H1 (cell line): ENCODE measurements around the gene SLC7A7. TPM values are rescaled to one million over a fixed set of nuclear protein-coding genes. Genes with fewer than 3 reads are reported as not detected.
A peak's percentile ranks its signal among the peaks of the same experiment; 100 is the strongest.

Experiments used
- CTCF ChIA-PET: fragments of 300-600 bp; sonication (Branson Sonifier 250); formaldehyde crosslinking; loops from one replicate; lab custom pipeline; 2021; ENCODE audit not compliant: partially characterized antibody; lab: Charles Lee
- POLR2A ChIA-PET: fragments of 300-600 bp; sonication (Branson Sonifier 250); formaldehyde crosslinking; loops from one replicate; lab custom pipeline; 2021; ENCODE audit warnings: inconsistent platforms; ENCODE audit not compliant: partially characterized antibody; lab: Charles Lee
- DNase-seq, 2 experiments: peaks; one replicate each; pipeline versions ENCODE4 v3.0.0 to v3.0.0-alpha.2; 2010 to 2022; ENCODE audit warnings: low spot score in 2 of 2, low read depth in 1 of 2, mixed read lengths in 1 of 2
- FAIRE-seq: peaks from 2 replicates; lab custom pipeline; 2011; peaks lifted over from hg19 to GRCh38; lab: Jason Lieb, UNC
- H2AFZ ChIP-seq: 2 replicates; pipeline ENCODE4 v1.8.1; 2012; ENCODE audit warnings: low read length, inconsistent platforms
- H2AK5ac ChIP-seq: 2 replicates; pipeline ENCODE4 v1.6.1; 2013; ENCODE audit warnings: low read depth, low read length
- H2BK120ac ChIP-seq: replicated peaks from 2 replicates; pipeline ENCODE3; 2013; ENCODE audit warnings: low read depth, low read length, inconsistent platforms
- H2BK12ac ChIP-seq: 2 replicates; pipeline ENCODE4 v1.6.1; 2013; ENCODE audit warnings: low read depth, low read length
- H2BK15ac ChIP-seq: 2 replicates; pipeline ENCODE4 v1.6.1; 2013; ENCODE audit warnings: low read length
- H2BK20ac ChIP-seq: 2 replicates; pipeline ENCODE4 v1.6.1; 2013; ENCODE audit warnings: low read length
- H2BK5ac ChIP-seq: 2 replicates; pipeline ENCODE4 v1.6.1; 2013; ENCODE audit warnings: low read depth, low read length
- H3K14ac ChIP-seq: 2 replicates; pipeline ENCODE4 v1.6.1; 2013; ENCODE audit warnings: inconsistent platforms; ENCODE audit not compliant: insufficient read length
- H3K18ac ChIP-seq: 2 replicates; pipeline ENCODE4 v1.6.1; 2013; ENCODE audit warnings: low read length; ENCODE audit errors: extremely low read depth
- H3K23ac ChIP-seq: 2 replicates; pipeline ENCODE4 v1.6.1; 2013; ENCODE audit warnings: inconsistent platforms; ENCODE audit not compliant: insufficient read length
- H3K23me2 ChIP-seq: 2 replicates; pipeline ENCODE4 v1.6.1; 2013; ENCODE audit warnings: low read depth, low read length
- H3K27ac ChIP-seq: 2 replicates; pipeline ENCODE4 v1.6.1; 2011; ENCODE audit warnings: low read depth, low read length, inconsistent platforms
- H3K27me3 ChIP-seq, 4 experiments: replicated peaks in 1 of 4; 1 replicate in 1 of 4; 2 replicates in 3 of 4; pipeline versions ENCODE4 v1.6.1 to v1.8.1; 2011 to 2013; ENCODE audit warnings: low read length in 3 of 4, mild to moderate bottlenecking in 3 of 4, inconsistent platforms in 2 of 4, mixed read lengths in 2 of 4, moderate library complexity in 1 of 4; ENCODE audit not compliant: control insufficient read depth in 3 of 4, insufficient read depth in 3 of 4; ENCODE audit errors: extremely low read depth in 1 of 4
- H3K36me3 ChIP-seq, 4 experiments: 2 replicates each; pipeline versions ENCODE4 v1.6.1 to v1.8.1; 2011 to 2013; ENCODE audit warnings: mild to moderate bottlenecking in 4 of 4, low read length in 3 of 4, moderate library complexity in 2 of 4, control low read depth in 1 of 4, inconsistent platforms in 1 of 4; ENCODE audit not compliant: insufficient read depth in 4 of 4, control insufficient read depth in 2 of 4
- H3K4ac ChIP-seq: replicated peaks from 2 replicates; pipeline ENCODE3; 2013; ENCODE audit warnings: low read length, low read depth, mixed read lengths, inconsistent platforms; ENCODE audit not compliant: insufficient read length
- H3K4me1 ChIP-seq, 4 experiments: replicated peaks in 1 of 4; 1 replicate in 1 of 4; 2 replicates in 3 of 4; pipeline versions ENCODE4 v1.6.1 to v1.8.1; 2011 to 2013; ENCODE audit warnings: low read length in 3 of 4, inconsistent platforms in 2 of 4, mixed read lengths in 1 of 4; ENCODE audit not compliant: insufficient read depth in 4 of 4, control insufficient read depth in 3 of 4
- H3K4me2 ChIP-seq, 2 experiments: 2 replicates each; pipeline versions ENCODE4 v1.6.1 to v1.8.1; 2011 to 2013; ENCODE audit warnings: low read depth in 2 of 2, low read length in 2 of 2, control low read depth in 1 of 2, inconsistent platforms in 1 of 2, mild to moderate bottlenecking in 1 of 2; ENCODE audit not compliant: insufficient read depth in 1 of 2
- H3K4me3 ChIP-seq, 4 experiments: fragments of 200-600, 300-600 bp in 1 of 4; sonication (generic), shearing (Covaris generic), sonication (Bioruptor Twin) in 1 of 4; 2 replicates each; pipeline versions ENCODE4 v1.5.1 to v1.8.1; 2011 to 2016; ENCODE audit warnings: low read length in 4 of 4, low read depth in 3 of 4, control low read depth in 2 of 4, inconsistent platforms in 2 of 4, mild to moderate bottlenecking in 2 of 4, mixed read lengths in 1 of 4, moderate library complexity in 1 of 4; ENCODE audit not compliant: insufficient read depth in 2 of 4; ENCODE audit errors: extremely low read depth in 1 of 4
- H3K56ac ChIP-seq: replicated peaks from 2 replicates; pipeline ENCODE3; 2013; ENCODE audit warnings: low read depth, mild to moderate bottlenecking, mixed read lengths, low read length, inconsistent platforms; ENCODE audit not compliant: insufficient read length
- H3K79me1 ChIP-seq: 2 replicates; pipeline ENCODE4 v1.6.1; 2013; ENCODE audit warnings: low read depth, low read length, control low read depth
- H3K79me2 ChIP-seq, 2 experiments: 2 replicates each; pipeline versions ENCODE4 v1.6.1 to v1.8.1; 2012 to 2013; ENCODE audit warnings: low read length in 2 of 2, mild to moderate bottlenecking in 2 of 2, inconsistent platforms in 1 of 2; ENCODE audit not compliant: insufficient read depth in 2 of 2, control insufficient read depth in 1 of 2
- H3K9ac ChIP-seq, 4 experiments: replicated peaks in 1 of 4; 1 replicate in 1 of 4; 2 replicates in 3 of 4; pipeline versions ENCODE4 v1.6.1 to v1.8.1; 2011 to 2013; ENCODE audit warnings: low read depth in 3 of 4, low read length in 3 of 4, control low read depth in 2 of 4, mild to moderate bottlenecking in 2 of 4, moderate library complexity in 2 of 4, inconsistent platforms in 1 of 4; ENCODE audit errors: extremely low read depth in 1 of 4
- H3K9me3 ChIP-seq, 2 experiments: 2 replicates each; pipeline versions ENCODE4 v1.6.1 to v1.8.1; 2012 to 2013; ENCODE audit warnings: mild to moderate bottlenecking in 2 of 2, moderate library complexity in 2 of 2, control low read depth in 1 of 2, inconsistent platforms in 1 of 2, low read depth in 1 of 2, low read length in 1 of 2, mixed read lengths in 1 of 2; ENCODE audit not compliant: insufficient read depth in 2 of 2
- H4K20me1 ChIP-seq, 2 experiments: replicated peaks in 1 of 2; 2 replicates each; pipeline versions ENCODE3 to v1.8.1; 2011 to 2013; ENCODE audit warnings: inconsistent platforms in 2 of 2, low read length in 2 of 2, mild to moderate bottlenecking in 1 of 2; ENCODE audit not compliant: insufficient read depth in 2 of 2, control insufficient read depth in 1 of 2
- H4K5ac ChIP-seq: 2 replicates; pipeline ENCODE4 v1.6.1; 2013; ENCODE audit warnings: low read length, low read depth, mixed read lengths, inconsistent platforms; ENCODE audit not compliant: insufficient read length
- H4K8ac ChIP-seq: 2 replicates; pipeline ENCODE4 v1.8.0; 2013; ENCODE audit warnings: mild to moderate bottlenecking, moderate library complexity, low read length, inconsistent platforms; ENCODE audit not compliant: insufficient read depth; ENCODE audit errors: extremely low read depth
- H4K91ac ChIP-seq: replicated peaks from 2 replicates; pipeline ENCODE3; 2013; ENCODE audit warnings: low read length, mixed read lengths, inconsistent platforms; ENCODE audit not compliant: insufficient read length
- ASH2L ChIP-seq: fragments of 200-600, 300-600 bp; sonication (generic); IDR thresholded peaks from one replicate; pipeline ENCODE4 v1.7.1; 2017; ENCODE audit warnings: low read length
- CTBP2 ChIP-seq: IDR thresholded peaks from 2 replicates; pipeline ENCODE4 v1.7.0; 2011; ENCODE audit warnings: borderline replicate concordance, mild to moderate bottlenecking, moderate library complexity, mixed read lengths, low read length; ENCODE audit not compliant: insufficient read depth, insufficient read length
- GABPA ChIP-seq: IDR thresholded peaks from 2 replicates; pipeline ENCODE4 v1.6.1; 2011; ENCODE audit warnings: mild to moderate bottlenecking, low read length, moderate library complexity, borderline replicate concordance; ENCODE audit not compliant: insufficient read depth
- KDM5A ChIP-seq: fragments of 200-600 bp; IDR thresholded peaks from 2 replicates; pipeline ENCODE4 v1.7.1; 2012; ENCODE audit warnings: mild to moderate bottlenecking, low read length, inconsistent platforms, mixed read lengths
- MAX ChIP-seq: IDR thresholded peaks from 2 replicates; pipeline ENCODE4 v1.6.1; 2012; ENCODE audit warnings: inconsistent platforms
- POLR2A ChIP-seq, 2 experiments: IDR thresholded peaks; 1 replicate in 1 of 2; 2 replicates in 1 of 2; pipeline ENCODE4 v1.6.1; 2011; ENCODE audit warnings: low read depth in 2 of 2, low read length in 2 of 2, mild to moderate bottlenecking in 2 of 2; ENCODE audit errors: control extremely low read depth in 1 of 2
- RBBP5 ChIP-seq: IDR thresholded peaks from 2 replicates; pipeline ENCODE4 v1.7.1; 2012; ENCODE audit warnings: low read depth, mild to moderate bottlenecking, inconsistent platforms, low read length, moderate library complexity, borderline replicate concordance
- SIN3A ChIP-seq, 2 experiments: IDR thresholded peaks in 1 of 2; conservative IDR thresholded peaks in 1 of 2; 2 replicates each; pipeline ENCODE4 v1.6.1; 2011 to 2012; ENCODE audit warnings: low read length in 2 of 2, improper control_type of control experiment in 1 of 2, low read depth in 1 of 2, mild to moderate bottlenecking in 1 of 2
- TBP ChIP-seq: IDR thresholded peaks from 2 replicates; pipeline ENCODE4 v1.6.1; 2011; ENCODE audit warnings: low read depth, low read length, improper control_type of control experiment
- WGBS, 2 experiments: shearing (Covaris generic) in 1 of 2; methylation state at CpG; one replicate each; pipeline versions ENCODE4 v1.1.6 to v1.1.7; 2013 to 2015; ENCODE audit warnings: low lambda C conversion rate in 2 of 2, mixed read lengths in 2 of 2, inconsistent platforms in 1 of 2, low coverage in 1 of 2, missing lambda C conversion rate in 1 of 2; ENCODE audit not compliant: insufficient replicate concordance in 2 of 2, insufficient coverage in 1 of 2, insufficient read length in 1 of 2; ENCODE audit errors: extremely low coverage in 1 of 2, missing lambda C conversion rate in 1 of 2; 5-methylcytosine and 5-hydroxymethylcytosine counted together
- polyA plus RNA-seq, 7 experiments: library from polyadenylated mRNA; depleted of rRNA in 3 of 7; stranded (reverse) in 5 of 7; unstranded in 2 of 7; fragments of >200 nt in 5 of 7; fragments of 200-250 nt in 2 of 7; gene quantifications; 1 replicate in 5 of 7; 2 replicates in 1 of 7; 4 replicates in 1 of 7; pipeline versions ENCODE4 v1.2.1 to v1.2.3, GENCODE V29; 2011 to 2013; ENCODE audit warnings: missing spikeins in 2 of 7, mixed read lengths in 2 of 7
- total RNA-seq: library from RNA; stranded (reverse); fragmentation: NEBNext Ultra II Directional; extraction: Animal tissue kit (Norgen Biotek cat#: 25700); gene quantifications from 2 replicates; pipeline ENCODE4 v1.2.1, GENCODE V29; 2021

The SLC7A7 gene
- total and polyA plus RNA-seq, 2 of the 8 experiments (the other 6 are each of a cell fraction or from before 2014, with no cell fraction given): 5.8 to 14.9 TPM

- H3K4me3 ChIP-seq: peak overlapping the region; percentile 5 to 50 (median 24); a peak in 4 of 8 replicates
- no peak overlapping the region for H3K9ac ChIP-seq
These were observed 4.1 kb upstream of the SLC7A7 start for GRCh38 chr14:22819151-22819988.

More at GRCh38 chr14:22819151-22819988, 4.1 kb upstream of the SLC7A7 start:
- Histone ChIP-seq H3K27ac (no peak overlapping the region), H4K5ac (no peak overlapping the region), H4K8ac (peak overlapping the region; percentile 66; the same call in 1 of the 2 replicates), H4K20me1 (no peaks in the 10 kb centered on the region), H2AK5ac (no peak overlapping the region), H3K79me1 (no peaks in the 10 kb centered on the region), H2BK5ac (peak overlapping the region; percentile 80), H2BK12ac (peak overlapping the region; percentile 3; the same call in 1 of the 2 replicates), H3K23ac (no peak overlapping the region), H3K4me1 (peaks cover 16 to 36% (median 24%) of the 10 kb centered on the region in 4 experiments), H2BK15ac (peak overlapping the region; percentile 48; the same call in 1 of the 2 replicates), H2BK120ac (no peak overlapping the region), H3K14ac (no peak overlapping the region), H3K27me3 (no peaks in the 10 kb centered on the region), H2BK20ac (0 out of 2 replicates have a peak overlapping the region, but pooled peaks have one; percentile 34), H3K9me3 (no peaks in the 10 kb centered on the region), H4K91ac (peak overlapping the region; percentile 34), H3K56ac (no peak overlapping the region), H3K36me3 (no peaks in the 10 kb centered on the region), H2AFZ (peak overlapping the region; percentile 61; the same call in 1 of the 2 replicates), H3K79me2 (no peaks in the 10 kb centered on the region), H3K4me2 (peak overlapping the region; percentile 64 to 70), H3K18ac (peak overlapping the region; percentile 36), H3K4ac (no peak overlapping the region), H3K23me2 (peaks cover 12% of the 10 kb centered on the region)
- ChIA-PET POLR2A (interaction anchor here (0.6 to 7.1 kb wide), 10 partner anchors 11 to 230 kb away, joined by 3 to 136 read pairs (median 4); partner anchors contain the start of genes MMP14 and OXA1L), CTCF (interaction anchor here (0.9 to 53.1 kb wide), 17 partner anchors 8 to 263 kb away, joined by 3 to 1562 read pairs (median 4); partner anchors contain the start of genes ABHD4, LRP10, MMP14 and REM2)
- TF ChIP-seq POLR2A (IDR thresholded peaks at IDR 0.05; ENCODE audit: control extremely low read depth in 1 of 2, low read depth in 2 of 2, low read length in 2 of 2) (peak in 1 of 2 experiments; percentile 65; a peak in 1 of 3 replicates), RBBP5 (peak; percentile 60; the same call in 1 of the 2 replicates), SIN3A (conservative IDR thresholded peaks at IDR 0.05 in 1 of 2, IDR thresholded peaks at IDR 0.05 in 1 of 2; ENCODE audit: low read depth in 1 of 2, low read length in 2 of 2) (peak in 1 of 2 experiments; percentile 78; a peak in 2 of 4 replicates), ASH2L (peak; percentile 53), KDM5A (no peak), TBP (0 out of 2 replicates have a peak, but pooled peaks have one; percentile 21), CTBP2 (peak; percentile 70), MAX (peak; percentile 42; the same call in 1 of the 2 replicates), GABPA (no peak)
- no peak for FAIRE-seq
- DNase-seq: peak in 1 of 2 experiments; percentile 68
- 36% methylated on average over 7 of the region's 10 CpGs; no CpG with 5 or more reads in 1 of the 2 experiments for WGBS, 2 experiments
